GM12892 (cell line): ENCODE data around the gene GPR156.

Experiments used
- POLR2A ChIP-seq: IDR thresholded peaks from 2 replicates; pipeline ENCODE4 v1.6.1; 2011; ENCODE audit warnings: low read depth, low read length, control low read depth
- POLR2AphosphoS5 ChIP-seq: IDR thresholded peaks from 2 replicates; pipeline ENCODE4 v1.6.1; 2011; ENCODE audit warnings: low read depth, low read length, control low read depth
- TAF1 ChIP-seq: IDR thresholded peaks from 2 replicates; pipeline ENCODE4 v1.6.1; 2011; ENCODE audit warnings: low read depth, mild to moderate bottlenecking, control low read depth, low read length, borderline replicate concordance

DNA sequence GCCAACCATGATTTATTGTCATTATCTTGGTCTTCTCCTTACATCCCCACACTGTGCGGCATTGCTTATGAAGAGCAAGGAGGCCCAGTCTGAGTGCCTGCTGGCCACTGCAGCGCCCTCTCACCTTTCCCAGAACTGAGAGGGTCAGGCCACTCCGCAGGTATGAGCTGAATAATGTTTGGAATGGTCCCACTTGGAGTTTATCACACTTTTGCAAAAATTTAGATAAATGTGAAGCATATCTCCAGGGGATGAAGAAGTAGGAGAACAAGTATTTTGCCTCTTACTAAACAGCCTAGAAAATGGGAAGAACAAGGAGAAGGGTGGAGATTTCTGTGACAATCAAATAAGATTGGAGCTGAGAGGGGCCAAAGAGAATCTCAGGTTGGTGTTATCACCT, 116.4 kb downstream of the GPR156 start:
- TF ChIP-seq TAF1 = no peak
- TF ChIP-seq POLR2A = no peak
- no peak for TF ChIP-seq POLR2AphosphoS5
